Central memory CD8-positive, alpha-beta T cell (primary cell): ENCODE results near the gene PAEP.
"Not testable (repeated sequence)": the region's sequence is repeated elsewhere in the genome, so short reads cannot be mapped to it uniquely, and the experiment has no call there.

Experiments used
- ATAC-seq: fragments of 150-1000 bp; cut with Tn5 transposase; replicated peaks from 2 replicates; pipeline ENCODE4 v1.10.0; 2022; ENCODE audit warnings: mild to moderate bottlenecking, moderate FRiP score, moderate number of reproducible peaks; ENCODE audit not compliant: poor library complexity, severe bottlenecking; ENCODE audit errors: extremely low read depth
- DNase-seq, 2 donors: peaks; one replicate each; pipeline ENCODE4 v3.0.0; 2021; ENCODE audit warnings: low spot score in 2 of 2
- H3K27ac Mint-ChIP-seq: one replicate; pipeline ENCODE4 v1.8.0; 2022; ENCODE audit warnings: low read depth, mild to moderate bottlenecking, moderate library complexity, mixed read lengths
- H3K27me3 Mint-ChIP-seq: one replicate; pipeline ENCODE4 v1.8.0; 2022; ENCODE audit warnings: mixed read lengths
- H3K36me3 Mint-ChIP-seq: one replicate; pipeline ENCODE4 v1.8.0; 2022; ENCODE audit warnings: mild to moderate bottlenecking, moderate library complexity, mixed read lengths; ENCODE audit not compliant: insufficient read depth
- H3K4me1 Mint-ChIP-seq: one replicate; pipeline ENCODE4 v1.8.0; 2022; ENCODE audit warnings: mixed read lengths
- H3K4me3 Mint-ChIP-seq: one replicate; pipeline ENCODE4 v1.8.0; 2022; ENCODE audit warnings: mild to moderate bottlenecking, moderate library complexity, mixed read lengths
- H3K9me3 Mint-ChIP-seq: one replicate; pipeline ENCODE4 v1.8.0; 2022; ENCODE audit warnings: mixed read lengths

PAEP gene

GRCh38 chr9:135549478-135550343 lies 11.8 kb upstream of the PAEP start:
- not testable (repeated sequence) for H3K27ac Mint-ChIP-seq, H3K4me3 Mint-ChIP-seq, DNase-seq, H3K4me1 Mint-ChIP-seq, H3K9me3 Mint-ChIP-seq, H3K27me3 Mint-ChIP-seq, H3K36me3 Mint-ChIP-seq, ATAC-seq

GRCh38 chr9:135550344-135550918 lies 11.1 kb upstream of the PAEP start:
- no peaks in the 10 kb centered on the region for H3K4me1 Mint-ChIP-seq
- H3K27ac Mint-ChIP-seq = no peak overlapping the region
- no peaks in the 10 kb centered on the region for H3K36me3 Mint-ChIP-seq
- no peak overlapping the region for H3K4me3 Mint-ChIP-seq
- peaks cover under 1% of the 10 kb centered on the region for H3K27me3 Mint-ChIP-seq
- H3K9me3 Mint-ChIP-seq = no peaks in the 10 kb centered on the region
- ATAC-seq (no peak), DNase-seq (no peak)

GRCh38 chr9:135551031-135551430 lies 10.5 kb upstream of the PAEP start:
- Mint-ChIP-seq H3K36me3 (no peaks in the 10 kb centered on the region), H3K27ac (no peak overlapping the region), H3K9me3 (no peaks in the 10 kb centered on the region), H3K4me3 (no peak overlapping the region), H3K4me1 (no peaks in the 10 kb centered on the region), H3K27me3 (no peaks in the 10 kb centered on the region)
- ATAC-seq (no peak), DNase-seq (no peak)

- no peak overlapping the region for H3K4me3 Mint-ChIP-seq
- no peaks in the 10 kb centered on the region for H3K9me3 Mint-ChIP-seq
- H3K27ac Mint-ChIP-seq = no peak overlapping the region
- no peaks in the 10 kb centered on the region for H3K4me1 Mint-ChIP-seq
- H3K27me3 Mint-ChIP-seq = no peaks in the 10 kb centered on the region
- no peak for ATAC-seq
- DNase-seq = no peak
- no peaks in the 10 kb centered on the region for H3K36me3 Mint-ChIP-seq
Observed at GRCh38 chr9:135551456-135551855, 10.1 kb upstream of the PAEP start.

- ATAC-seq = no peak
- Mint-ChIP-seq H3K4me1 (no peaks in the 10 kb centered on the region), H3K36me3 (no peaks in the 10 kb centered on the region), H3K27ac (no peak overlapping the region), H3K4me3 (no peak overlapping the region), H3K27me3 (no peaks in the 10 kb centered on the region), H3K9me3 (no peaks in the 10 kb centered on the region)
- no peak for DNase-seq
Observed at GRCh38 chr9:135552021-135552697, 9.4 kb upstream of the PAEP start.

- no peak for DNase-seq
- H3K4me1 Mint-ChIP-seq = no peaks in the 10 kb centered on the region
- no peak for ATAC-seq
- H3K4me3 Mint-ChIP-seq = no peak overlapping the region
- H3K36me3 Mint-ChIP-seq = no peaks in the 10 kb centered on the region
- no peaks in the 10 kb centered on the region for H3K9me3 Mint-ChIP-seq
- H3K27me3 Mint-ChIP-seq = no peaks in the 10 kb centered on the region
- no peak overlapping the region for H3K27ac Mint-ChIP-seq
Observed at GRCh38 chr9:135552698-135553171, 8.8 kb upstream of the PAEP start.

- H3K27me3 Mint-ChIP-seq = peaks cover 15% of the 10 kb centered on the region
- no peaks in the 10 kb centered on the region for H3K4me1 Mint-ChIP-seq
- no peak for ATAC-seq
- no peak overlapping the region for H3K4me3 Mint-ChIP-seq
- H3K9me3 Mint-ChIP-seq = no peaks in the 10 kb centered on the region
- H3K27ac Mint-ChIP-seq = no peak overlapping the region
- DNase-seq = no peak
- no peaks in the 10 kb centered on the region for H3K36me3 Mint-ChIP-seq
Observed at GRCh38 chr9:135554718-135555117, 6.8 kb upstream of the PAEP start.

GRCh38 chr9:135555203-135555602 lies 6.4 kb upstream of the PAEP start:
- H3K4me1 Mint-ChIP-seq = no peaks in the 10 kb centered on the region
- ATAC-seq (no peak), DNase-seq (no peak)
- H3K4me3 Mint-ChIP-seq = no peak overlapping the region
- H3K27ac Mint-ChIP-seq = no peak overlapping the region
- H3K36me3 Mint-ChIP-seq = no peaks in the 10 kb centered on the region
- H3K27me3 Mint-ChIP-seq = peaks cover 20% of the 10 kb centered on the region
- no peaks in the 10 kb centered on the region for H3K9me3 Mint-ChIP-seq

GRCh38 chr9:135555910-135556309 lies 5.6 kb upstream of the PAEP start:
- DNase-seq (no peak), ATAC-seq (no peak)
- Mint-ChIP-seq H3K9me3 (no peaks in the 10 kb centered on the region), H3K27me3 (peaks cover 27% of the 10 kb centered on the region), H3K36me3 (no peaks in the 10 kb centered on the region), H3K4me3 (no peak overlapping the region), H3K27ac (no peak overlapping the region), H3K4me1 (no peaks in the 10 kb centered on the region)

- Mint-ChIP-seq H3K36me3 (no peaks in the 10 kb centered on the region), H3K9me3 (no peaks in the 10 kb centered on the region), H3K4me3 (no peak overlapping the region), H3K27ac (no peak overlapping the region), H3K4me1 (no peaks in the 10 kb centered on the region), H3K27me3 (peaks cover 40% of the 10 kb centered on the region)
- no peak for DNase-seq
- no peak for ATAC-seq
Observed at GRCh38 chr9:135559606-135560005, 1.9 kb upstream of the PAEP start.

GRCh38 chr9:135562235-135562745 lies 734 bp downstream of the PAEP start:
- no peaks in the 10 kb centered on the region for H3K4me1 Mint-ChIP-seq
- H3K27ac Mint-ChIP-seq = no peak overlapping the region
- DNase-seq (no peak), ATAC-seq (no peak)
- H3K27me3 Mint-ChIP-seq = peaks cover 64% of the 10 kb centered on the region
- H3K9me3 Mint-ChIP-seq = no peaks in the 10 kb centered on the region
- no peak overlapping the region for H3K4me3 Mint-ChIP-seq
- no peaks in the 10 kb centered on the region for H3K36me3 Mint-ChIP-seq

- ATAC-seq = no peak
Observed at GRCh38 chr9:135563039-135563476, 1.5 kb downstream of the PAEP start.

More at GRCh38 chr9:135563039-135563476, 1.5 kb downstream of the PAEP start:
- Mint-ChIP-seq H3K27me3 (peaks cover 66% of the 10 kb centered on the region), H3K36me3 (no peaks in the 10 kb centered on the region), H3K4me3 (no peak overlapping the region), H3K9me3 (no peaks in the 10 kb centered on the region), H3K27ac (no peak overlapping the region), H3K4me1 (no peaks in the 10 kb centered on the region)
- no peak for DNase-seq
